ENCODE results near the gene IFI30.

DNA sequence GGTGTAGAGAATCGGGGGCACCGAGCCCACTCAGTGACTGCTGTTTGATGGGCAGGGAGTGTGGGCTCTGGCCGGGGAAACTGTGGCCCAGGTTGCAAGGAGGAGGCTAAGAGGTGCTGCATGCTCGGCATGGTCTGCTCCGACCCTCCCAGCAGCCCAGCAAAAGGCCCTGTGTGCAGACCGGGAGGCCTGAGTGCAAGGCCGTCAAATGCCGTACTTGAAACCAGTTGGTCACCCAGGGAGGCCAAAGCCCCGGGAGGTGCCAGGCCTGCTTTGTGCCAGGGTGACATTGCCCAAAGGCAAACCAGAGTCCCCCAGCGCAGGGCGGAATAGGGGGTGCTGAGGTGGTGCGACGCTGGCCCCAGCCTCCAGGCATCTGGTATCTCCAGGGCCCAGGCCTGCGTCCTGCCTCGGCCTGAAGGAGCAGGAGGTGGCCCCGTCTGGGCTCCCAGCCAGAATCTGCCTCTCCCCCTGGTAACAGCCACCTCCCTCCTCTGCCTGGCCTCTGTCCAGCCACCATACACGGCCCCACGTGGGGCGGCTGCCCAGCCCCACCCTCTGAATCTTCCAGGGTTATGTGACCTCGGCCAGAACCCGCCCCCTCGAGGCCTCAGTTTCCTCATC is 16.7 kb upstream of the IFI30 start:
- TF ChIP-seq NR3C1 (CRISPR knock-in tag; conservative IDR thresholded peaks at IDR 0.05; ENCODE audit: low read depth) (no peak), GABPB1 (CRISPR knock-in tag; IDR thresholded peaks at IDR 0.05) (no peak), NFYB (CRISPR knock-in tag; conservative IDR thresholded peaks at IDR 0.05; ENCODE audit: low read depth) (no peak)
- TF ChIP-seq, protein P1, sequence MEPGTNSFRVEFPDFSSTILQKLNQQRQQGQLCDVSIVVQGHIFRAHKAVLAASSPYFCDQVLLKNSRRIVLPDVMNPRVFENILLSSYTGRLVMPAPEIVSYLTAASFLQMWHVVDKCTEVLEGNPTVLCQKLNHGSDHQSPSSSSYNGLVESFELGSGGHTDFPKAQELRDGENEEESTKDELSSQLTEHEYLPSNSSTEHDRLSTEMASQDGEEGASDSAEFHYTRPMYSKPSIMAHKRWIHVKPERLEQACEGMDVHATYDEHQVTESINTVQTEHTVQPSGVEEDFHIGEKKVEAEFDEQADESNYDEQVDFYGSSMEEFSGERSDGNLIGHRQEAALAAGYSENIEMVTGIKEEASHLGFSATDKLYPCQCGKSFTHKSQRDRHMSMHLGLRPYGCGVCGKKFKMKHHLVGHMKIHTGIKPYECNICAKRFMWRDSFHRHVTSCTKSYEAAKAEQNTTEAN (CRISPR knock-in tag; IDR thresholded peaks at IDR 0.05): no peak
- TF ChIP-seq, protein P2, sequence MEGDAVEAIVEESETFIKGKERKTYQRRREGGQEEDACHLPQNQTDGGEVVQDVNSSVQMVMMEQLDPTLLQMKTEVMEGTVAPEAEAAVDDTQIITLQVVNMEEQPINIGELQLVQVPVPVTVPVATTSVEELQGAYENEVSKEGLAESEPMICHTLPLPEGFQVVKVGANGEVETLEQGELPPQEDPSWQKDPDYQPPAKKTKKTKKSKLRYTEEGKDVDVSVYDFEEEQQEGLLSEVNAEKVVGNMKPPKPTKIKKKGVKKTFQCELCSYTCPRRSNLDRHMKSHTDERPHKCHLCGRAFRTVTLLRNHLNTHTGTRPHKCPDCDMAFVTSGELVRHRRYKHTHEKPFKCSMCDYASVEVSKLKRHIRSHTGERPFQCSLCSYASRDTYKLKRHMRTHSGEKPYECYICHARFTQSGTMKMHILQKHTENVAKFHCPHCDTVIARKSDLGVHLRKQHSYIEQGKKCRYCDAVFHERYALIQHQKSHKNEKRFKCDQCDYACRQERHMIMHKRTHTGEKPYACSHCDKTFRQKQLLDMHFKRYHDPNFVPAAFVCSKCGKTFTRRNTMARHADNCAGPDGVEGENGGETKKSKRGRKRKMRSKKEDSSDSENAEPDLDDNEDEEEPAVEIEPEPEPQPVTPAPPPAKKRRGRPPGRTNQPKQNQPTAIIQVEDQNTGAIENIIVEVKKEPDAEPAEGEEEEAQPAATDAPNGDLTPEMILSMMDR (IDR thresholded peaks at IDR 0.05): no peak

Data from WTC11 (cell line).